CD1c-positive myeloid dendritic cell (primary cell): ENCODE data around the gene EIPR1.

Experiments used
- DNase-seq: peaks from one replicate; pipeline ENCODE4 v3.0.0-alpha.2; 2016; ENCODE audit errors: extremely low spot score

Gene EIPR1

GRCh38 chr2:3303583-3304406 lies 73.8 kb downstream of the EIPR1 start:
- DNase-seq: peak; percentile 72

DNA sequence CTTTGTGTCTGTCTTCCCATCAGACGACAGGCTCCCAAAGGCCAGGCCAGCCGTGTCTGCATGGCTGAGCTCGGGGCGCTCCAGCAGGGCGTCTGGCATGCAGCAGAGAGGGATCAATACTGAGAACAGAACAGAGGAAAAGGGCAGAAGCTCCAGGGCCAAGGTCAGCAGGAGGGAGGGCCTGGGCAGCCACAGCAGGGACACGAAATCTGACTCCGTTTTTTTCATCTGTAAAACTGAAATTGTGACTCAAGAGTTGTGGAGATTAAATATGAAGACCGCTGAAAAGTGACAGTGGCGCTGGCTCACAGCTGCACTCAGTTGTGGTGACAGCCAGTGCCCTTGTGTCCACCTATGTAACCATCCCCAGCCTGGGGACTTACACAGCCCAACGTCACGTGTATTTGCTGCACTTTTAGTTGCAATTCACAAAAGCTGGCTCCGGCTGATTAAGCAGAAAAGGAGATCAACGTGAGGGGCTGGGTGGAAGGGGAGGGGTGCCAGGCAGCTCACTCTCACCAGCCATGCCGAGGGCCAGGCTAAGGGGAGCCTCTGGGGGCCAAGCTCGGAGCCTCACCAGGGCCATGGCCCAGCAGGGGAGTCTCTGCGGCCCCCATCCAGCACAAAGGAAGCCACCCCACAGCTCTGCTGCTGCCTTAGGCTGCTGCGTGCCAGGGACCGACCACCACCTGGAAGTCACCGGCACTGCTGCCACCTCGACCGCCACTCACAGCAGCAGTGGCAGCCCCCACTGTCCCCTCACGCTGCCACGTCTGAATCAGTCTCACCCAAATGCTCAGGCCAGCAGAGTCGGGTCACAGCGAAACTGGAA lies 74.7 kb downstream of the EIPR1 start:
- no peak for DNase-seq

- no peak for DNase-seq
Observed at GRCh38 chr2:3302421-3302750, 75.2 kb downstream of the EIPR1 start.

DNA sequence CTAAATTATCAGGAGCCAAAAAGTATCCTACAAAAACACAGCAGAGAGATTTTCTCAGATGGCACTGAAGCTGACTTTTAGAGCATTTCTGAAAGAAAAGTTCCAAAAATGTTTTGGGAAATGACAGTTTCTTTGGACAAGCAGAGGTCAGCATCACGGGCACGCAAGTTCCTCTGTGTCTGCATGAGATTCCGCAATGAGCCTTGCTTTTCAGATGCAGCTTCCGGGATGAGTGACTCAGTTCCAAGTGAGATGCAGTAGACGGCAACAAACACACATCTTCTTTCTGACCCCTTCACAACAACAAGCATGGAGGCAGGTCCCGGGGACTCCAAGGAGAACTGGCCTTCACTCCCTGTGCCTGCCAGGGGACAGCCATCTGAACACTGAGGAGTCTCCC lies 76.6 kb downstream of the EIPR1 start:
- DNase-seq: no peak

DNA sequence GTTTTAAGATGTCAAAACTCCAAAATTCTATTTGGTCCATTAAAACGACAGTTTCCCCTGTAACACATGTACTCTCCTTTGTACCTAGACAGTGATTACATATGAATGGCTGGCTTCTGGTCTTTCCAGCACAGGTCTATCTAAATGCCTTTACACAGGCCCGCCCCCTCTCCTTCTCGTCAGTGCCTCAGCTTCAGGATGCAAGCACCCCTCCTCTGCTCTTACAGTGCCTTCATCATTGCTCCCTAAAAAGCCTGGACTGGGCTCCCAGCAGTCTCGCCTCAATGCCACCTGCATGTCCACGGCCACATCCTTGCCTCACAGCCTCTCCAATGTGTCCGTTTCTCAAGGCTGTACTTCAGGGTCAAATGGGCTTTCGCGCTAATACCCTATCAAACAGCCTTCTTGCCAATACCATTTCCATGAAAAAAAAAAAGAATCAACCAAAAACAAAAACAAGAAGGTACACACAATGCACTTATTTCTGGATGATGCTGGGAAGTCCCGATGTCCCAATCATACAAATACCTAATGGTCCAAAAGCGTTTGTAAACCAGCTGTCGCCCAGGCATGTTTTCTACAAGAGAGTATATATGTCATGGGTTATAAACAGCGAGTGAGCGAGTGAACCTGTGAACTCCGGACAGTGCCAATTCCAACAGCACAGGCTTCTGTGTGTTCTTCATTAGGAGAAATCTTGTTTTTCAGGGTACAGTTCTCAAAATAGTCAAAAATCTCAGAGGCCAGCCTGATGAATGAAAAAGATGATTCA lies 77.2 kb downstream of the EIPR1 start:
- no peak for DNase-seq

DNA sequence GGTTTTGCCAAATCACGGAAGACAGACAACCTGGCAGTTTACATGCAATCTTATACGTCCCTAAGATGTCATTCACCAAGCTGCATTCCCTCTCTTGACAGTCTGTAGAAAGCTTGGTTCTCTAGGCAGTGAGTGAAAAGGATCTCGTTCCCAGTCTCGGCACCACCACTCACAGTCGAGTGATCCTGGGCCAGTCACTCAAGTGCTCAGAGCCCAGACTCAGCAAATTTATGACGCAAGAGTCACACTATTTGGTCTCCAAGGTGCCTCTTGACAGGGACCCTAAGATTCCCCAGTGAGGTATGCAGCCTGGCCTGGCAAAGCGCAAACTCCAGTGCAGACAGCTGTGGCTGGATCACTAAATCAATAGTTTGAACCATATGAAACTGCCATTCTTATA lies 77.9 kb downstream of the EIPR1 start:
- no peak for DNase-seq

DNA sequence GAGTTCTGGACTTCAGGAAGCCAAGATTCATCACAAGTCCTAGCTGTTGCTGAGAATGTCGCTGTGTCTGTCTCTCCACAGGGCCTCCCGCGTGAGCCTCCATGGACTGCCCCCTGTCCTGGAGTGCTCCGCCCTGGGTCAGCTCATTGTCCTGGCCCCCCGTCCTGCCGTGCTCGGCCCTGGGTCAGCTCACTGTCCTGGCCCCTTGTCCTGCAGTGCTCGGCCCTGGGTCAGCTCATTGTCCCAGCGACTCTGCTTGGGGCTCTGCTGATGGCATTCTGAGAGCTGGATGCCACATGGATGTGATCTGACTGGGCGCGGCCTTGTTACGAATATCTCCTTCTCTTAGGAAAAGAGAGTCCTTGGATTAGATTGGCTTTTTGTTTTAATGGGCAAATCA lies 78.5 kb downstream of the EIPR1 start:
- DNase-seq: no peak

- no peak for DNase-seq
Observed at GRCh38 chr2:3298191-3298590, 79.4 kb downstream of the EIPR1 start.

DNA sequence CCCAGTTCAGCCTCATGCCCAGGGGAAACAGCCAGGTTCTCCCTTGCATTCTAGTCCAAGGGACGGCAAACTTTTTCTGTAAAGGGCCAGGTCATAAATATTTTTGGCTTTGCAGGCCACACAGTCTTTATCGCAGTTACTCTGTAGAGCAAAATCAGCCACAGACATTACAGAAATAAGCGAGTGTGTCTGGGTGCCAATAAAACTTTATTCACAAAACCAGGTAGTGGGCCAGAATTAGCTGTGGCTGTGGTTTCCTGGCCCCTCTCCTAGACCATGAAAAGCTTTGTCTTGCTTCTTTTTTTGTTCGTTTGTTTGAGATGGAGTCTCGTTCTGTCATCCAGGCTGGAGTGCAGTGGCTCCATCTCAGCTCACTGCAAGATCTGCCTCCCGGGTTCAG lies 80.1 kb downstream of the EIPR1 start:
- DNase-seq: no peak

GRCh38 chr2:3296182-3296972 lies 81.2 kb downstream of the EIPR1 start:
- DNase-seq: no peak

DNA sequence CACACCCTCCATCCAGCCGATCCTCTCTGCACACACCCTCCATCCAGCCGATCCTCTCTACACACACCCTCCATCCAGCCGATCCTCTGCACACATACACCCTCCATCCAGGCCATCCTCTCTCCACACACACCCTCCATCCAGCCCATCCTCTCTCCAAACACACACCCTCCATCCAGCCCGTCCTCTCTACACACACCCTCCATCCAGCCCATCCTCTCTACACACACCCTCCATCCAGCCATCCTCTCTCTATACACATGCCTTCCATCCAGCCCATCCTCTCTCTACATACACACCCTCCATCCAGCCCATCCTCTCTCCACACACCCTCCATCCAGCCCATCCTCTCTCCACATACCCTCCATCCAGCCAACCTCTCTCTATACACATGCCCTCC lies 83.1 kb downstream of the EIPR1 start:
- DNase-seq: no peak

DNA sequence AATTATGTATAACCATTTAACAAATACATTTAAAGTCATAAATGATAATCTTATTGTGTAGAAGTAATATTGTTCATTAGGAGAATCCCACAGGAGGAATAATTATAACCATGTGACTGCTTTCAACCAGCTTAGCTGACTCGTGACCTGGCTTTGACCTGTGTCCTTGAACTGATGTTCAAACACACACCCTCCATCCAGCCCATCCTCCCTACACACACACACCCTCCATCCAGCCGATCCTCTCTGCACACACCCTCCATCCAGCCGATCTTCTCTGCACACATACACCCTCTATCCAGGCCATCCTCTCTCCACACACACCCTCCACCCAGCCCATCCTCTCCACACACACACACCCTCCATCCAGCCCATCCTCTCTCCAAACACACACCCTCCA lies 83.5 kb downstream of the EIPR1 start:
- no peak for DNase-seq

GRCh38 chr2:3293221-3293620 lies 84.4 kb downstream of the EIPR1 start:
- no peak for DNase-seq

DNA sequence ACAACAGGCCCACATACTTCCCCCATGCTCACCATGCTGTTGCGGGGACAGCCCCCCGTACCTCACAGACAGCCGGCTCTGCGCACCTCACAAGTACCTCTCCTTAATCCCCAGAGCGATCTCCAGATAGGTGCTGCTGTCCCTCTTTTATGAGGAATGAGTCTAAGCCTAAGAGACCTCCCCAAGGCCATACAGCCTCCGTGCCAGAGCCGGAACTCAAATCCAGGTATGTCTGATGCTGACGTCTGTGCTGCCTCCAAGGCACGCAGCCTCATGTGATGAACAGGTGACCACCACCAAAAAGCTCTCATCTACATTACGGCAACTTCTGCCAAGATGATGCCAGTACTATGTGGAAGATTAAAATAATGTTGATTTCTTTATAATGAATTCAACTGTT lies 85.2 kb downstream of the EIPR1 start:
- DNase-seq: no peak

- DNase-seq: no peak
Observed at GRCh38 chr2:3291750-3292149, 85.9 kb downstream of the EIPR1 start.

DNA sequence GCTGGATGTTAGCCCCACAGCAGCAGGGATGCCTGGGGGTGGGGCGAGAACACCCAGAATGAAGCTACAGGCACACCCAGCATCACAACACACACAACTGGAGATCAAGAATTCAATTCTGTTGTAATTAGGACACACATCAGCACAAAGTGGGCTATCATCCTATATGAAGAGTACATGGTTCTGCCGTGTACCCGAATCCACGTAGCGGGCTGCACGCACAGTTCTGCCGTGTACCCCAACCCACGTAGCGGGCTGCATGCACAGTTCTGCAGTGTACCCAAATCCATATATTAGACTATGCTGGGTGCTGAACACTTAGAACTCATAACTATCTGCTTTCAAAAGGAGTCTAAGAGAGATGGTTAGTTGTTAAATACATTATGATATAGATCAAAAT lies 86.5 kb downstream of the EIPR1 start:
- DNase-seq: no peak

- DNase-seq: no peak
Observed at GRCh38 chr2:3290655-3291054, 87.0 kb downstream of the EIPR1 start.

GRCh38 chr2:3289971-3290370 lies 87.6 kb downstream of the EIPR1 start:
- no peak for DNase-seq

- DNase-seq: no peak
Observed at GRCh38 chr2:3289526-3289925, 88.1 kb downstream of the EIPR1 start.

DNA sequence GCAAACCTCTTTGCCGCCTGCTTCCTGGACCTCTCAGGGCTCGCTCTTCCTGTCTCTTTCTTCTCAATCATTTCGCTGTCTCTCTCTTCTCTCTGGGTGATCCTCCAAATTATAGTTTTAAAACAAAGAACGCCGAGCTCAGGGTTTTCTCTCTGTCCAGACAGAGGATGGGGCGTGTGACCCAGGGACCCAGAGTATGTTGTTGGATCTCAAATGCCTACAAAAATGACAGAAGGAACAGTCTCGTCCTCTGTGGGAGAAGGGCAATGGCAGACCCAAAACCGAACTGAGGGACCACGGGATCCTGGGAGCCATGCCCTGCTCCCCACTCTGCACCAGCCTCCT lies 88.5 kb downstream of the EIPR1 start:
- no peak for DNase-seq

DNA sequence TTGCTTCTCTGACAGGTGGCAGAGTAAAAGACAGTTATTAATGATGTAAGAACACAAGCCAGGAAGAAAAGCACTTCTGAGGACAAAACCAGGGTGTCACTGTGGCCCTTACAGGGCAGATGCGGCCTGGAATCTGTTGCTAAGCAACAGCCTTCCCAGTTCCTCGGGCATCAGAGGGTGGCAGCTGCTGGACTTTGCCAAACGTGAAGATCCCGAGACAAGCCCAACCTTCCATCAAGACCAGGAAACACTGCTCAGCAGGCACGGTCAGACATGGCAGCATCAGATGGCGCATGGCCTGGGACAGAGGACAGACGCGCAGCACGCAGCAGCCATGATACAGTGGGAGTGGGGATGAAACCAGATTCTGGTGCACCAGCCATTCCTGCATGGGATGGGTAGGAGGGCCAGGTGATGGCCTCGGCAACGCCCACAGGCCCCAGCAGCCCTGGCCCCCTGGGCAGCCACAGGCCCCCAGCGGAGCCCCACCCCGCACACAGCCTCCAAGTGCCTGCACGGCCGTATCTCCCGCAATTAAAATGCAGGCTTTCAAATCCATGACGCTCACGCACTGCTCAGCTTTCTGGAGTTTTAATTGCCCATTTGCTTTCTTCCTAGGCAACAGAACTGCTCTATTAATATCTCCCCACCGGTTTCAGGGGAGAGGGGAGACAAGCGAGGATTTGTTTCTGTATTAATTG lies 89.0 kb downstream of the EIPR1 start:
- no peak for DNase-seq
